GM20000 (cell line): Measurements from ENCODE around the gene WASHC2A.
"Not testable (repeated sequence)": the region's sequence is repeated elsewhere in the genome, so short reads cannot be mapped to it uniquely, and the experiment has no call there.

Source experiments
- DNase-seq: peaks from one replicate; pipeline ENCODE4 v3.0.0; 2012; ENCODE audit warnings: low spot score
- TF ChIP-seq, protein P1 (sequence below): IDR thresholded peaks from 2 replicates; pipeline ENCODE4 v1.5.1; 2012; ENCODE audit warnings: mild to moderate bottlenecking, control low read depth; ENCODE audit errors: extremely low read depth, missing control alignments

The WASHC2A gene, protein sequence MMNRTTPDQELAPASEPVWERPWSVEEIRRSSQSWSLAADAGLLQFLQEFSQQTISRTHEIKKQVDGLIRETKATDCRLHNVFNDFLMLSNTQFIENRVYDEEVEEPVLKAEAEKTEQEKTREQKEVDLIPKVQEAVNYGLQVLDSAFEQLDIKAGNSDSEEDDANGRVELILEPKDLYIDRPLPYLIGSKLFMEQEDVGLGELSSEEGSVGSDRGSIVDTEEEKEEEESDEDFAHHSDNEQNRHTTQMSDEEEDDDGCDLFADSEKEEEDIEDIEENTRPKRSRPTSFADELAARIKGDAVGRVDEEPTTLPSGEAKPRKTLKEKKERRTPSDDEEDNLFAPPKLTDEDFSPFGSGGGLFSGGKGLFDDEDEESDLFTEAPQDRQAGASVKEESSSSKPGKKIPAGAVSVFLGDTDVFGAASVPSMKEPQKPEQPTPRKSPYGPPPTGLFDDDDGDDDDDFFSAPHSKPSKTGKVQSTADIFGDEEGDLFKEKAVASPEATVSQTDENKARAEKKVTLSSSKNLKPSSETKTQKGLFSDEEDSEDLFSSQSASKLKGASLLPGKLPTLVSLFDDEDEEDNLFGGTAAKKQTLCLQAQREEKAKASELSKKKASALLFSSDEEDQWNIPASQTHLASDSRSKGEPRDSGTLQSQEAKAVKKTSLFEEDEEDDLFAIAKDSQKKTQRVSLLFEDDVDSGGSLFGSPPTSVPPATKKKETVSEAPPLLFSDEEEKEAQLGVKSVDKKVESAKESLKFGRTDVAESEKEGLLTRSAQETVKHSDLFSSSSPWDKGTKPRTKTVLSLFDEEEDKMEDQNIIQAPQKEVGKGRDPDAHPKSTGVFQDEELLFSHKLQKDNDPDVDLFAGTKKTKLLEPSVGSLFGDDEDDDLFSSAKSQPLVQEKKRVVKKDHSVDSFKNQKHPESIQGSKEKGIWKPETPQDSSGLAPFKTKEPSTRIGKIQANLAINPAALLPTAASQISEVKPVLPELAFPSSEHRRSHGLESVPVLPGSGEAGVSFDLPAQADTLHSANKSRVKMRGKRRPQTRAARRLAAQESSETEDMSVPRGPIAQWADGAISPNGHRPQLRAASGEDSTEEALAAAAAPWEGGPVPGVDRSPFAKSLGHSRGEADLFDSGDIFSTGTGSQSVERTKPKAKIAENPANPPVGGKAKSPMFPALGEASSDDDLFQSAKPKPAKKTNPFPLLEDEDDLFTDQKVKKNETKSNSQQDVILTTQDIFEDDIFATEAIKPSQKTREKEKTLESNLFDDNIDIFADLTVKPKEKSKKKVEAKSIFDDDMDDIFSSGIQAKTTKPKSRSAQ (N-terminal part only)

DNA sequence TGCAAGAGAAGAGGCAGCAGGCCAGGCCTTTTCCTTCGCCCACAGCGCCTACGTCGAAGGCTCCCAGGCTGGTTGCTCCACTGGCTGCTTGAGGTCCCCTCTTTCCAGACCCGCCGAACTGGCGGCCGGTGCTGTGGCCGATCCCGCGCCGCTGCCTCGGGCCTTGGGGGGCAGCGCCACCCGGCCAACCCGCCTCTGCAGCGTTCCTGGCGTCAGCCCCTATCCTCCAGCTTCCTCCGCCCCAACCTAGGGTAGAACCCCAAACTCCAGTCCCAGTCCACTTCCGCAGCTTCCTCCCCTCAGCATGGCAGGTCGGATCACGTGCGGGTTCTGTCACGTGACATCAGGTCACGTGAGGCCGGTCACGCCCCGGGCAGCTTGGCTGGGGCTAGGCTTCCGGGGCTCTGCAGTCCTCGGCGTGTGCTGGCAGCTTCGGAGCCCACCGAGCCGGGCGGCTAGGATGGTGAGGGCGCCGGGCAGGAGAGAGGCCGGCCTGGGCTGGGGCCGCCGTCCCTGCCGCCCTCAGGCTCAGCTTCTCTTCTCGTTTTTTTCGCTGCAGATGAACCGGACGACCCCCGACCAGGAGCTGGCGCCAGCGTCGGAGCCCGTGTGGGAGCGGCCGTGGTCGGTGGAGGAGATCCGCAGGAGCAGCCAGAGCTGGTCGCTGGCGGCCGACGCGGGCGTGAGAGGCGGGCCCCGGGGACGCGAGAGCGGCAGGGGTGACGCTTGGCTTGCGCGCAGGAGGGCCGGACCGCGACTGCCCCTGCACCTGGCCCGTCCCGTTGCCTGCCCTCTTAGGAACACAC lies at the start of gene WASHC2A:
Gene WASHC2A, plus strand, starts transcription at position 409 of the 806 bp plus-strand sequence. Its CDS starts 52 bp downstream, at position 461.
- DNase-seq: peak; percentile 84

DNA sequence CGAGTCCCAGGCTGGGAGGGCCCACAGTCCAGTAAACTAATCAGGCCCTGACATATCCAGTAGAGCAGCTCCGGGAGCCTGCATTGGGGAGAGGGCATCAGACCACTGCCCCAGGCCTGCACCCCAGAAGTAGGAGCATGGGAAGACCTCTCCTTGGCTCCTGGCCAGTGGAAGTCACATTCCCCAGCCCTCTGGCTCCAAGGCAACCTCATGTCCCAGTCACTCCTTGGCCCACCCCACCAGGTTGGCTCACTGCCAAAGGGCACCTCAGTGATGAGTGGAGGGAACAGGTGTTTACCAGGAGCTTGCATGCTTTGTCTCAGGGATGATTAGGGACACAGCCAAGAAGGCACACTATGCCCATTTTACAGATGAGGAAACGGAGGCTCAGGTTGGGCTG lies 48.5 kb upstream of the WASHC2A start:
- DNase-seq: not testable (repeated sequence)

DNA sequence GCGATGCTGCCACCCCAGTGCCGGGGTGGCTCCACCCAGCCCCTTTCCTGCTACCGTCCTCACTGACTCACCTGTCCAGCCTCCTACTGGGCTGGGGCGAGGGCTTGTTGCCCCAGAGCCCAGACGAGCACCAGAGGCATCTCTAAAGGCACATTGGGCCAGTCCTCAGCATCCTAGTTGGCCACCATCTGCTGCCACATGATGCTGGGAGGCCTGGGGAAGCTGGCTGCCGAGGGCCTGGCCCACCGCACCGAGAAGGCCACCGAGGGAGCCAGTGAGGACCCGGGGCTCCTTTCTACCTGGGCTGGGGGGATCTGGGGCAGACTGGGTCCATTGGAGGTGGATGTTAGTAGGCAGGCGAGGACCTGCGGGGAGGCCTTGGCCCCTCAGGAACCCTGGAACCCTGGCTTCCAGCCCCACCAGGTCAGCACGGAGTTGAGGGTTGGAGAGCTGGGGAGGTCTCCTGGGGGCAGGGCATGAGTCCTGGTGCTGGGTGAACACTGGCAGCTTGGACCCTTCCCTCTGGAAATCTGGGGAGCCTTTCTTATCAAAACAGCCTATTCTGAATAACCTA lies 47.2 kb upstream of the WASHC2A start:
- not testable (repeated sequence) for DNase-seq

DNA sequence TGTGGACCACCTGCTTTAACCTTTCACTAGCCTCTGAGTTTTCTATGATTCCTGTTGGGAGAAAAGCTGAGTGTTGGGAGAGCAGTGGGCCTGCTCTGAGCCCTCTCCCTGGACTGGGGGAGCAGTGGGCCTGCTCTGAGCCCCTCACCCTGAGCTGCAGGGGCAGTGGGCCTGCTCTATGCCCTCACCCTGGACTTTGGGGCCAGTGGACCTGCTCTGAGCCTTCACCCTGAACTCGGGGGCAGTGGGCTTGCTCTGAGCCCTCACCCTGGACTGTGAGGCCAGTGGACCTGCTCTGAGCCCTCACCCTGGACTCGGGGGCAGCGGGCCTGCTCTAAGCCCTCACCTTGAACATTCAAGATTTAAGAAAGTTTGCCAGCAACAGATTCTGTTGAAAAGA lies 46.1 kb upstream of the WASHC2A start:
- TF ChIP-seq, protein P1, sequence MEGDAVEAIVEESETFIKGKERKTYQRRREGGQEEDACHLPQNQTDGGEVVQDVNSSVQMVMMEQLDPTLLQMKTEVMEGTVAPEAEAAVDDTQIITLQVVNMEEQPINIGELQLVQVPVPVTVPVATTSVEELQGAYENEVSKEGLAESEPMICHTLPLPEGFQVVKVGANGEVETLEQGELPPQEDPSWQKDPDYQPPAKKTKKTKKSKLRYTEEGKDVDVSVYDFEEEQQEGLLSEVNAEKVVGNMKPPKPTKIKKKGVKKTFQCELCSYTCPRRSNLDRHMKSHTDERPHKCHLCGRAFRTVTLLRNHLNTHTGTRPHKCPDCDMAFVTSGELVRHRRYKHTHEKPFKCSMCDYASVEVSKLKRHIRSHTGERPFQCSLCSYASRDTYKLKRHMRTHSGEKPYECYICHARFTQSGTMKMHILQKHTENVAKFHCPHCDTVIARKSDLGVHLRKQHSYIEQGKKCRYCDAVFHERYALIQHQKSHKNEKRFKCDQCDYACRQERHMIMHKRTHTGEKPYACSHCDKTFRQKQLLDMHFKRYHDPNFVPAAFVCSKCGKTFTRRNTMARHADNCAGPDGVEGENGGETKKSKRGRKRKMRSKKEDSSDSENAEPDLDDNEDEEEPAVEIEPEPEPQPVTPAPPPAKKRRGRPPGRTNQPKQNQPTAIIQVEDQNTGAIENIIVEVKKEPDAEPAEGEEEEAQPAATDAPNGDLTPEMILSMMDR: no peak
- no peak for DNase-seq

DNA sequence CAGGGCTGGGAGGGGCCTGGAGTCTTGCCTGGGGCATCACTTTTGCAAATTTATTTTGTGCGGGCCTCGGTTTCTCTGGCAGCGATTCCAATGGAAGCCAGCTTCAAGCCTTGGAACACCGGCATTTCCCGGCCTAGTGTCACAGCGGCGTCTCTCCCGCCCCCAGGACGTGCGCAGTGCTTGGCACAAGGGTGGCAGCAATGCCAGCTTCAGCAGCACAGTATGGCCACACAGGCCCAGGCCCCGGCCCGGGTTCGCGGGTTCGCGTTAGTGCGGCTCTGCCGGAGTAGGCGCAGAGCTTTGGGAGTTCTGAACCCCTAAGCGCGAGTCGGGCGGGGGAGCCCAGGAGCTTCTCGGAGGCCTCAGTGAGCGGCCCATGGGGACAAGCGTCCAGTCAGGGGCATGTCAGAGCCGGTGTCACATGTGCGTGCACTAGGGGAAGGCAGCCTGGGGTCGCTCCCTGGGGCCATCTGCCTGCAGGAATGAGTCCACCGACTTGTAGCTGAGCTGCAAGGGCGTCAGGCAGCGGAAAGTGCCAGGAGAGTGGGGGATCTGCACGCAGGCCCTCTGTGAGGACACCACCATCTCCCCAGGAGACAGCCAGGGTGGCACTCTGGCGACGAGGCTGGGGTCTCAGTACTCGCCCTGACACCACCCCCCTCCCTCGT lies 42.9 kb upstream of the WASHC2A start:
- DNase-seq: not testable (repeated sequence)

DNA sequence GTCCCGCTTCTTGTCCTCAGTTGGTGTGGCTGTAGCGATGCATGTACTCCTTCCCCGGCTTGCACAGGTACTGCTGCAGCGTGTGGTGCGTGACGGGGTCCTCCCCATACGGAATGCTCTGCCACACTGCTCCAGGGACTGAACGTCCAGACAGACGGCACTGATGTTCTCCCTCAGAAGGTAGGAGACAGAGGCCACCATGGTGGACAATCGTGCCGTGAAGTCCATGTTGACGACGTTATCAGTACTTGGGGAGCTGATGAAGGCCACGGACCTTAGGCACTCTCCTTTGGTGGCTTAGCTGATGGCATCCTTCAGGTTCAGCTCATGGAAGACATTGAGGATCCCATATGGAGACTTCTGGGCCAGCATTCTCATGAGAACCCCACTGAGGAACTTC lies 42.1 kb upstream of the WASHC2A start:
- TF ChIP-seq, protein P1: no peak
- DNase-seq: no peak

DNA sequence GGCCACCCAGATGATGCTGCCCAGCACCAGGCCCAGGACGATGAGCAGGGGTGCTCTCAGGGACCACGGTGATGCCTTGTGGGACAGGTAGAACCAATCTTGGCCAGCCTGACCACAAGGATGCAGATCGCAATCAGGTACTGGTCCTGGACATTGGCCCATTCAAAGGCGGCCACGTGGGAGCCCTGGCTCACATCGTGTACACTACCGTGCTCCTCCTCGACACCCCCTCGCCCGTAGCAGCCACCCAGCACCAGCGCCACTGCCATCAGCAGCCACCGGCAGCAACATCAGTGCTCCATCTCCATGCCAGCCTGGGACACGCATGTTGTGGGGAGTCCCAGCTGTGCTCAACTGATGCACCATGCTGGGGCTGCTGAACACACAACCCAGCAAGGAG lies 40.6 kb upstream of the WASHC2A start:
- TF ChIP-seq, protein P1: no peak
- DNase-seq: no peak

DNA sequence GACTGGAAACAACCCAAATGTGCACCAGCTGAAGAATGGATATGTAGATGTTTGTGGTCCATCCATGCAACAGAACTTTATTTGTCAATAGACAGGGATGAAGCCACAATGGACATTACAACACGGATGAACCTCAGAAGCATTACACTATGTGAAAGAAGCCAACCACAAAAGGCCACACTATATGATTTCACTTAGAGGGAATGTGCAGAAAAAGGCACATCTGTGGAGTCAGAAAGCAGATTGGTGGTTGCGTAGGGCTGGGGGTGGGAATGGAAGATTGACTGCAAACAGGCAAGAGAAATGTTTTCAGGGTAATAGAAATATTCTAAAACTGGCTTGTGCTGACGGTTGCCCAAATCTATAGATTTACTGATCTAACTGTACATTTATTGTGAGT lies 34.3 kb upstream of the WASHC2A start:
- no peak for DNase-seq
- TF ChIP-seq, protein P1: no peak

DNA sequence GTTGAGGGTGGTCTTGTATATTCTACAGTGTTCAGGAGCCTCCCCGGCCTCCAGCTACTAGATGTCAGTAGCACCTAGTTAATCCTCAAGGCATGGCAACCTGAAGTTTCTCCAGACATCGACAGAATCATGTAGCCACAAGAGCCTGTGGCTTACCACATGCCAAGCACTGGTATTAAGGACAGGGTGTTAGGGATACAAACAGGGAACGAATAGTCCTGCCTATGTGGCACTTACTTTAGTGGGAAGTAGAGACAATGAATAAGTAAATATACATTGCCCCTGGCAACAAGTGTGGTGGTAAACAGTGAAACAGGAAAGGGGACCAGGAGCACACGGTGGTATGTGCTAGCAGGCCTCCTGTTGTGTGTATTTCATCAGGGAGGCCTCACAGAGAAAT lies 32.4 kb upstream of the WASHC2A start:
- DNase-seq: not testable (repeated sequence)
